IPS-NIHi11 (cell line): ENCODE measurements around the gene NUBP2.
"Not testable (repeated sequence)": the region's sequence is repeated elsewhere in the genome, so short reads cannot be mapped to it uniquely, and the experiment has no call there.

Experiments used
- DNase-seq: peaks from one replicate; pipeline ENCODE4 v3.0.0; 2012; ENCODE audit warnings: mixed read lengths, low spot score

The NUBP2 gene

DNA sequence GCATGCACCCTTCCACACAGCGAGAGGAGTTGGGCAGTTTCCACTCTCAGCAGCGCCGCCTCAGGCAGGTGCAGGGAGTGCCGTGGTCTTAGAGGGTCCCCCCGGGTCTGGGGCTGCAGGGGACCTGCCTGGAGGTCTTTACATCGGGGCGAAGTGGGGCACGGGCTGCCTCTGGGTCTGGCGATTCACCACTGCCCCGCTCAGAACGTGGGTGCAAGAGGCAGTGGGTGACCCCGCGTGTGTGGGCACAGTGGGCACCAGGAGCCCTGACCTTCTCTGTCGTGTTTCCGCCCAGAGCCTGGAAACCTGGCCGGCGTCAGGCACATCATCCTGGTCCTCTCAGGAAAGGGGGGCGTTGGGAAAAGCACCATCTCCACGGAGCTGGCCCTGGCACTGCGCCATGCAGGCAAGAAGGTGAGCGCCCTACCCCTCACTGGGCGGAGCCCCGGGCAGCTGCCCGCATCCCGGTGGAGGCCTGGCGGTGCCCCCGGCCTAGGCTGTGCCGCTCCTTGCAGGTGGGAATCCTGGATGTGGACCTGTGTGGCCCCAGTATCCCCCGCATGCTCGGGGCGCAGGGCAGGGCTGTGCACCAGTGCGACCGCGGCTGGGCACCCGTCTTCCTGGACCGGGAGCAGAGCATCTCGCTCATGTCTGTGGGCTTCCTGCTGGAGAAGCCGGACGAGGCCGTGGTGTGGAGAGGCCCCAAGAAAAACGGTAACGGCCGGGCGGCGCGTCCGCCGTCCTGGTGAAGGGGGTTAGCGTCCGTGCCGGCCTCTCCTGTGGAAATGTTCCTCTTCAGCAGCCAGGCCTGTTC is 3.7 kb downstream of the NUBP2 start:
- DNase-seq: no peak

- DNase-seq: no peak
These were observed 4.2 kb downstream of the NUBP2 start for GRCh38 chr16:1787056-1787321.

GRCh38 chr16:1787322-1788094 is 4.7 kb downstream of the NUBP2 start:
- DNase-seq: no peak

DNA sequence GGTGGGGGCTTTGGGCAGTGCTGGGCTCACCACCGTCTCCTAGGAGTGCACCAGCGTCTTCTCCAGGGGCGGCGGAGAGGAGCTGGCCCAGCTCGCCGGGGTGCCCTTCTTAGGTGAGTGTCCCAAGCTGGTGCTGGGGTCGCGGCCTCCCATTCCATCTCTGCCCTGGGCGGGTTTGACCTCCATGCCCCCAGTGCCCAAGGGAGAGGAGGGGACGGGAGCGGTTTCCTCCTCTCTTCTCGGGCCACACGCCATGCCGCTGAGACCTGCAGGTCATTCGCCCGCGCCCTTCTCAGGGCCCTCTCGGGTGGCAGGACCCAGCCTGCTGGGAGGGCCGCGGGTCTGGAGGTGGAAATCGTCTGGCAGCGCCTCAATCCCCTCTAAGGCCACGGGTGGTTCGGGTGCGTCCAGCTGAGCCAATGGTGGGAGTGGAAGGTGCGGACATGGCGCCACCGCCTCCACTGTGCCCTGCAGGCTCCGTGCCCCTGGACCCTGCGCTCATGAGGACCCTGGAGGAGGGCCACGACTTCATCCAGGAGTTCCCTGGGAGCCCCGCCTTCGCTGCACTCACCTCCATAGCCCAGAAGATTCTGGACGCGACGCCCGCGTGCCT is 5.4 kb downstream of the NUBP2 start:
- no peak for DNase-seq

DNA sequence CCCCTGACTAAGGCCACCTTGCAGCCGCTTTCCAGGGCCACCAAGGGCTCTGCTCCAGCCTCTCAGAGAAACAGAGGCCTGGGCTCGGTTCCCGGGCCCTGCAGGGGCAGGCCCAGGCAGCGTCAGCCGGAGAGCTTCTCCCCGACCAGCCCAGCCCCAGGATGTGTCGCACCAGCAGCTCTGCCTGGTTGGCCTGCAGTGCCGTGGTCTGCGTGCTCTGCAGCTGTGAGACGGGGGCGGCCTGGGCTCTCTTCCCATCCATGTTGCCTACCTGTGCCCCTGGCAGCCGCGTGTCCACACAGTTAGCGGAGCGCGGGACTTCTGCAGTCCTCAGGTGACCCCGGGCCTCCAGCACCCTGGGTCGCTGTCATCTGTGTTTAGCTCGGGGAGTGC is 5.9 kb downstream of the NUBP2 start:
- no peak for DNase-seq

- no peak for DNase-seq
These were observed 6.9 kb downstream of the NUBP2 start for GRCh38 chr16:1789643-1790045.

DNA sequence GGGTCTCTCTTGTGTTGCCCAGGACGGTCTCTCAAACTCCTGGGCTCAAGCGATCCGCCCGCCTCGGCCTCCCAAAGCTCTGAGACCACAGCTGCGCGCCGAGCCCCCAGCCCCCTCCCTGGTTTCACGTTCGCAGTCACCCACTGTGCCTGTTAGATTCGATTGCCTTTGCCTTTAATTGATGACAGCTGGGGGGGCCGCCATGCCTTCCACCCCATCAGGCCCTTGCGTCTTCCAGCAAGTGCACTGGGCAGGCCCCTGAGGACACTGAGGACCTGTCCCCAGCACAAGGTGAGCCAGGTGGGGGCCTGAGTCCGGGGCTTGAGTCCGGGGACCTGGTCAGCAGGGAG is 7.5 kb downstream of the NUBP2 start:
- no peak for DNase-seq

DNA sequence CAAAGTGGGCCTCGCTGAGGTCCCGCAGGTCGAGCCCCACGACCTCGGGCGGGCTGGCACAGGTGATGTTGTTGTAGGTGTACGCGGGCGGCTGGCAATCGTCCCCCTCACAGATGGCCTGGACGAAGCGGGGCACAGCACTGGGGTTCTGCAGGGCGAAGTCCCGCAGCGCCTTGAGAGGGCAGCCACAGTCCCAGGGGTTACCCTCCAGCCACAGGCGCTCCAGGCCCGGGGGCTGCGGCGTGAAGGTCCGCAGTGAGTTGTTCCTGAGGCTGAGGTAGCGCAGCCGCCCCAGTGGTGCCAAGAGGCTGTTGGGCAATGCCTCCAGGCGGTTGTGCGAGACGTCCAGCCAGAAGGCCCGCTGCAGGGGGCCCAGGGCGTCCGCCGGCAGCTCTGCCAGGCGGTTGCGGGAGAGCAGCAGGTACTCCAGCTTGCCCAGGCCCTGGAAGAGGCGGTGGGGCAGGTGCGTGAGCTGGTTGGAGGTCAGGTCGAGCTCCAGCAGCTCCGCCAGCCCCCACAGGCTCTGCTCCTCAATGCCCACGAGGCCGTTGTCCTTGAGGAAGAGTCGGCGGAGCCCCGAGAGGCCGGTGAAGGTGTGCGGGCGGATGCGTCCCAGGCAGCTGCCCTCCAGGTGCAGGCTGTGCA is 8.0 kb downstream of the NUBP2 start:
- DNase-seq: no peak

GRCh38 chr16:1791256-1791942 is 8.6 kb downstream of the NUBP2 start:
- no peak for DNase-seq

GRCh38 chr16:1791943-1792812 is 9.4 kb downstream of the NUBP2 start:
- no peak for DNase-seq

GRCh38 chr16:1792836-1793577 is 10.2 kb downstream of the NUBP2 start:
- no peak for DNase-seq

DNA sequence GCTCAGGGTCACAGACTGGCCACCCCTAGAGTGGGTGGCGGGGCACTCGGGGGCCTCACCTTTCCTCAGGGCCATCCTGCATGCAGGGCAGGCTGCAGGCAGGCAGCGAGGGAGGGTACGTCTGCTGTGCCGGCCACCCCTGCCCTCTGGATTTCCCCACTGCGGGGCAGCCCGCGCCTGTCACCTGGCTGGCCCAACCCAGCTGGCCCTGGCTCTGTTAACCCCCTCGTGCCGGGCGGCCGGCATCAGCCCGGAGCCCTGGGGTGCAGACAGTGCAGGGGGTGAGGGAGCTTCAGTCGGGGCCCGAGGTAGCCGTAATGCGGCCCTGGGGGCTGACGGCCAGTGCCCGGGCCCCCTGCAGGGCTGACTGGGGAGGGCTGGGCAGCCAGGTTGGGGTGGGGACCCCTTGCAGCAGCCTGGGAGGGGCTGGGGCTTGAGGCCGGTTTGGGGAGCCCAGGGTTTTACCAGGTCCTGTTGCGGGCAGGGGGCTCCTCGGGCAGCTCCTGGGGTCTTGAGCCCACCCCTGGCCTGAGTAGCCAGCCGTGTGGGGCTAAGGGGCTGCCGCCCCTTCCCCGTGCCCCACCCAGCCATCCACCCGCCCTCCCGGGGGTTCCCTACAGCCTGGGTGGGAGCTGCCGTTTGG is 10.9 kb downstream of the NUBP2 start, which contains the start of gene IGFALS:
Gene IGFALS (minus strand): TSS at position 128 of the 643 bp plus-strand sequence. CDS start 53 bp downstream, at position 75.
- DNase-seq: no peak

DNA sequence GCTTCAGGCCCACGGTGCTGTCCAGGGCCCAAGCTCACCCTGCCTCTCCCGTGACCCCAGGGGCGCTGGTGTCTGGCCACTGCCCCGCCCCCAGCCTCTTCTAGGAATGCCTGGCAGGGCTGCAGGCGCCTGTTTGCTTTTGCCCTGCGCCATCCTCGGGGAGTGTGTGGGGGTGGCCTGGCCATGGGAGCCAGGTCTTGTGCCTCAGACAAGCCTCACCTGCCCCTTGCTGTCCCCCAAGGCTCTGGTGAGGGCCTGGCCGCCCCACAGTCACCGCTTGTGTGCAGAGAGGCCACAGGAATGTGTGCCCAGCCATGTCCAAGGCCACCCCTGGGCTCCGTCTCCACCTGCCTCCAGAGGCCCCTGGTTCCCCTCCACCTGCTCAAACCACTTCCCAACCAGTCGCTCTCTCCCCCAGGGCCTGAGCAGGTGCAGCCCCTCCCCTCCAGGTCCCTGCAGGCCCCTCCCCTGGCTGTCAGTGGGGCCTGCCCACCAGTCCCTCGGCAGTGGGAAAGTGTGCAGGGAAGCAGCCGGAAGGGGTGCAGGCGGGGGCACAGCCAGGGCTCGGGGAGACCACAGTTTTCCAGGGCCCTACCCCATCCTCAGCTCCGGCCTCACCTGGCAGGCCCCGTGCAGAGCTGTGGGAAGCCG is 11.6 kb downstream of the NUBP2 start:
- DNase-seq: no peak

DNA sequence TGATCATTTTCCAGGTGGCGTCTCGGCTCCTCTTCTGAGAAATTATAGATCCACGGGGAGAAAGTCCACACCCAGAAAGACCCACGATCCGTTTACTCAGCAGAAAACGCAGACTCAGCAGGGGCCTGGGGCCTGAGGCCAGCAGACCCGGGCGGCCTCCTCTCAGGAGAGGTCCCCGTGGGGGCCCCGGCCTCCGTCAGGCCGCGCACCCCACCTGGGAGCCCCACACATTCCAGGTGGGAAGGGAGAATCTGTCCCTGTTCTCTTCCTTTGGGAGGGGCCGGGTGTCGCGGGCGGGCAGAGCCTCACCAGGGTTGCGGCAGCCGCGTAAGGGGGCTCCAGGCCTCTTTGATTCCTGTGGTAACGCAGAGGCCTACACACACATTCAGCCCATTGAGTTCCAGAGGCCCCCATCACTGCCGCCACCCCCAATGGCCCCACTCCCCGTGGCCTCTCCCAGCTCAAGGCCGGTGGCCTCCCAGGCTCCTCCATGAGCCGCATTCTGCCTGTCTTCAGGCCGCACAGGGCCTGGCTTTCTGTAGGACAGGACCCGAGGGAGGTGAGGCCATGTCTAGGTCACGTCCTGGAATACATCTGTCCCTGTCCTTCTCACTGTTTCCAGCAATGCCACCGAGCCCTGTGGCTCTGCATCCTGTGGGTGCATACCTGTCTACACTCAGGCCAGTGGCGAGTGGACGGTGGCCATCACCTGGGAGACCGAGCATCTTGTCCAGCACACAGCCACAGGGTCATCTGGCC is 12.3 kb downstream of the NUBP2 start:
- no peak for DNase-seq

GRCh38 chr16:1799263-1799662 is 16.5 kb downstream of the NUBP2 start:
- not testable (repeated sequence) for DNase-seq

- DNase-seq: no peak
These were observed 17.9 kb downstream of the NUBP2 start for GRCh38 chr16:1800701-1801100.

- no peak for DNase-seq
These were observed 24.9 kb downstream of the NUBP2 start for GRCh38 chr16:1807626-1808025.

- no peak for DNase-seq
These were observed 25.9 kb downstream of the NUBP2 start for GRCh38 chr16:1808691-1809090.
